ENCODE data around the gene DCUN1D4.

DCUN1D4 gene

DNA sequence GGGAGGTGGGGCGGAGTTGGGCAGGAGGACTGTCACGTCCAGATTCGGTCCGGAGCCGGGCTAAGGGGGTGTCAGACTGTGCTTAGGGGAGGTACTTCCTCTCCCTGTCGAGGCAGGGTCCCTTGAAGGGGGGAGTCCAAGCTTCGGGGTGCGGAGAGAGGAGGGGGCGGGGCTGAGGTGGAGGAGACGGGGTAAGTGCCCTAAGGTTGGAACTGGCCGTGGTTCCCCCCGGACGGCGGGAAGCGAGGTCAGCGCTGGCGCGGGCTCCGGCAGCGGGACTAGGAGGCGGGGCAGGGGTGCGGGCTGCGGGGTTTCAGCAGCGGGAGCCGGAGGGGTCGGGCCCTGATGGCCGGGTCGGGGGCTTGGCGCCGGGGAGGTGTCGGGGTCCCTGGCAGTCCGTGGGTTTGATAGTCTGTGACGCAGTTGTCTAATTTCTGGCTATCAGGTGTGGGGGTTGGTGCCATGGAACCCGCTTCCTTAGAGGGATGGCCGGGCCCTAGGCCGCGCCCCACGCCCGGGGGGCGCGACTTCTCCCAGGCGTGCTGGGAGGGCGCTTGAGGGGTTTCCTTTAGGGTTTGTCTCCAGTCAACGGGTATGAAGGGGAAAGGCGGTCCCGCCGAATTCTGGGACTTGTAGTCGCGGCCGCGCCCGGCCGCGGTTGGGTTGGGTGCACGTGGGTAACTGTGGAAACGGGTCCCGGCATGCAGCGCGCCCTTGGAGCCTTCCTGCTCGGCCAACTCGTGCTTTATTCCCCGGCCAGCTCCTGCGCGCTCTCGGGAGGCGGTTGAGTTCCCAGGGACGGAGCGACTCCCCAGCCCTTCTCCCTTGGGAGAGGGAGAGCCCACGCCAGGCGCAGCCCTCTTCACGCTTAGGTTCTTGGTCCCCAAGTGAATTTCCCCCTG is 1.5 kb downstream of the DCUN1D4 start:
- TF ChIP-seq, protein P1, sequence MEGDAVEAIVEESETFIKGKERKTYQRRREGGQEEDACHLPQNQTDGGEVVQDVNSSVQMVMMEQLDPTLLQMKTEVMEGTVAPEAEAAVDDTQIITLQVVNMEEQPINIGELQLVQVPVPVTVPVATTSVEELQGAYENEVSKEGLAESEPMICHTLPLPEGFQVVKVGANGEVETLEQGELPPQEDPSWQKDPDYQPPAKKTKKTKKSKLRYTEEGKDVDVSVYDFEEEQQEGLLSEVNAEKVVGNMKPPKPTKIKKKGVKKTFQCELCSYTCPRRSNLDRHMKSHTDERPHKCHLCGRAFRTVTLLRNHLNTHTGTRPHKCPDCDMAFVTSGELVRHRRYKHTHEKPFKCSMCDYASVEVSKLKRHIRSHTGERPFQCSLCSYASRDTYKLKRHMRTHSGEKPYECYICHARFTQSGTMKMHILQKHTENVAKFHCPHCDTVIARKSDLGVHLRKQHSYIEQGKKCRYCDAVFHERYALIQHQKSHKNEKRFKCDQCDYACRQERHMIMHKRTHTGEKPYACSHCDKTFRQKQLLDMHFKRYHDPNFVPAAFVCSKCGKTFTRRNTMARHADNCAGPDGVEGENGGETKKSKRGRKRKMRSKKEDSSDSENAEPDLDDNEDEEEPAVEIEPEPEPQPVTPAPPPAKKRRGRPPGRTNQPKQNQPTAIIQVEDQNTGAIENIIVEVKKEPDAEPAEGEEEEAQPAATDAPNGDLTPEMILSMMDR (conservative IDR thresholded peaks at IDR 0.05; ENCODE audit: low read depth, low read length), result no peak
- DNase-seq (ENCODE audit: low read depth), result peak; percentile 95
- H3K4me3 ChIP-seq (ENCODE audit: low read depth, low read length), result peak overlapping the region; percentile 79

DNA sequence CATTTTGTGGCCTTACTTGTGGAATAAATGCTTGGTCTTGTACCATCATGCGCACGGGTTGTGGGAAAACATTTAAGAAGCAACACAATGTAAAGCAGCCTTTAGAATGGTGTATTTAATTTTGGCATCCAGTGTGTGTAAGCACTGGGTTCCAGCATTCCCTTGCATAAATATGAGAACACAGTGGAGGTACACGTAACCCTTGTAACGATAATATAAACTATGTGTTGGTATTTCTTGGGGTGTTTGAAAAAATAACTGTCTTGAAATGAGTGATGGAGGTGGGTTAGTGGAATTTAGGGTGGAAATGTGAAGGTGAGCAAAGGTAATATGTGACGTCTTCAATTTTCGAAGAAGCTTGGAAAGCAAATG is 2.1 kb downstream of the DCUN1D4 start:
- peak overlapping the region; percentile 79 for H3K4me3 ChIP-seq (ENCODE audit: low read depth, low read length)
- DNase-seq (ENCODE audit: low read depth), result no peak
- TF ChIP-seq, protein P1 (conservative IDR thresholded peaks at IDR 0.05; ENCODE audit: low read depth, low read length), result no peak

DNA sequence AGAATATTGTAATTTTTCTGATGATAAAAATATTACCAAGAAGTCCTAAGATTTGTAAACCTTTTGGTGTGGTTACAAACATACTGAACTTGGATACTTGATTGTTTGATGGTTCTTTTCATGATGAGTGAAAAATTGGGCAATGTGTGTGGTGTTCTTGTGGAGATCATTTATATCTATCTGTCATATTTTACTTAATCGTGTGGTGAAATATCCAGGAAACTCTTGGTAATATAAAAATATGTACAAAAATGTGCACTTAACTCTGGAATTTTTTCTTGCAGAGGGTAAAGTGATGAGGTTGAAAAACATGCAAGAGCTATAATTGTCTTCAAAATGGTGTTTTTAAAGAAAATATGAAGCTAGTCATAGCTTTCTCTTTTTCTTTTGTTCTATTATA is 2.8 kb downstream of the DCUN1D4 start:
- TF ChIP-seq, protein P1 (conservative IDR thresholded peaks at IDR 0.05; ENCODE audit: low read depth, low read length), result no peak
- no peak overlapping the region for H3K4me3 ChIP-seq (ENCODE audit: low read depth, low read length)
- no peak for DNase-seq (ENCODE audit: low read depth)

DNA sequence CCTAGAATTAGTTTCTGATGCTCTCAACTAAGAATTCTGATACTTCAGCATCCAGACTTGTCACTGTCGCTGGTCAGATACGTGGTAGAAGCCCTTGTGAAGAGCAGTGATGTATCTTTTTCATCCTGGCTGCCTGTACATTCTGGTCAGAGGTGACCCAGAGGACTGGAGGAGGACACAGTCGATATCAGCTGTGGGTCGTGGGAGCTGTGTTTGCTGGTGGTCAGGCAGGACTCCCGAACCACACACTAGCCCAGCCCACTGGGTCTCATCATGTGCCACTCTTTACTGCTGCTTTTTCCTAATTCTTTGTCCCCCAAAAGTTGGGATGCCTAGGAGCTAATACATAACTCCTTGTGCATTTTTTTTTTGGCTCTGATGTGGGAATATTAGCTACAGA is 6.5 kb downstream of the DCUN1D4 start:
- TF ChIP-seq, protein P1 (conservative IDR thresholded peaks at IDR 0.05; ENCODE audit: low read depth, low read length), result no peak
- DNase-seq (ENCODE audit: low read depth), result no peak
- H3K4me3 ChIP-seq (ENCODE audit: low read depth, low read length), result no peak overlapping the region

DNA sequence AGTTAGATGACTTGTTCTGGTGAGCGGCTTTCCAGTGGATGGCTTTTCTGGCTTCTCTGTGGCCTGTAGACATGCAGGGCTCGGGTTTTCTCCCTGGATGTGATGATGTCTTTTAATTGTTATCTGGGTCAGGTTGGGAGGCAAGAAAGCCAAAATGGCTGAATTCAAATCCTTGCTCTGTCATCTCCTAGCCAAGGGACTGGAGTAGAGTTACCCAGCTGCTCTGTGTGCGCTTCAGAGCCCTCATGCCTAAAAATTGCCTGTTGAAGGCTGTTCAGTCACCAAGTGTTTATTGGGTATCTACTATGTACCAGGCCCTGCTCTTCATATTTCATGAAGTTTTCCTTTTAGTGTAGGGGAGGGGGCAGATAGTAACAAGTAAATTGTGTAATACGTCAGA is 7.3 kb downstream of the DCUN1D4 start:
- DNase-seq (ENCODE audit: low read depth), result no peak
- TF ChIP-seq, protein P1 (conservative IDR thresholded peaks at IDR 0.05; ENCODE audit: low read depth, low read length), result no peak
- H3K4me3 ChIP-seq (ENCODE audit: low read depth, low read length), result no peak overlapping the region

DNA sequence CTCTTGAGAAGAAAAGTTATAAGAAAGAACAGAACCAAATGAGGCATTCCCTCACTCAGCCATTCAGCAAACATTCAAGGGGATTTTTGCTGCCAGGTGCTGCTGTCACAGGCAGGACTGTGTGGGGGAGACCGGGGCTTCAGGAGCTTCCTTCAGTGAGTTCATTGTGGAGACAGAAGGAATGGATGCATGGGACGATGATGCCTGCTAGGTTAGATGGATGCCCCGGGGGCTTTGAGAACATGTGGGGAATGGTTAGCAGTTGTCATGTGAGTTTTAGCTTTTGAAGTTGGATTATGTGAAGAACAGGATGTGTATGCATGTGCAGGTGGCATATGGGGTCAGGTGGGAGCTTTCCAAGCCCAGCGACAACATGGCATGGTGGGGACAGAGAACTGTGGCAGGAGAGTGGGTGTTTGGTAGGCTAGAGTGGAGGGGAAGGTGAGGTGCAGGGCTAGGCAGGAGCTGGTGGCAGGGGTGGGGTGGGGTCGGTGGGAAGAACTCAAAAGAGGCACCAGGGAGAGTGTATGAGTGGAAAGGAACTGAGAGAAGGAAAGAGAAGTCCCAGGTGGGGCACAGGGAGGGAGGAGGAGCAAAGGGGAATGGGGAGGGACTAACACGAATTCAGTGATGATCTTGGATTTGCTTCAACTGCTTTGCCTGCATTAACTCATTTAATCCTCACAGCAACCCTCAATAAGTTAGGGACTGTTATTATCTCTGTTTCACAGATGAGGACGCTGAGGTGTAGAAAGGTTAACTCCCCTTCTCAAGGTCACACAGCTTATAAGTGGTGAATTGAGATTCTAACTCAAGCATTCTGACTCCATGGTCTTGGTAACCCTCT is 8.4 kb downstream of the DCUN1D4 start:
- H3K4me3 ChIP-seq (ENCODE audit: low read depth, low read length), result no peak overlapping the region
- DNase-seq (ENCODE audit: low read depth), result no peak
- TF ChIP-seq, protein P1 (conservative IDR thresholded peaks at IDR 0.05; ENCODE audit: low read depth, low read length), result no peak
